IPS DF 19.7 (cell line): ENCODE data around the gene SH3BP5.

ENCODE experiments used
- DNase-seq: peaks from one replicate; pipeline ENCODE4 v3.0.0-alpha.2; 2013; ENCODE audit warnings: low read depth, low spot score

The SH3BP5 gene

GRCh38 chr3:15277861-15278500 is 54.4 kb downstream of the SH3BP5 start:
- no peak for DNase-seq

GRCh38 chr3:15276028-15276724 is 56.2 kb downstream of the SH3BP5 start:
- no peak for DNase-seq

GRCh38 chr3:15273227-15273626 is 59.2 kb downstream of the SH3BP5 start:
- DNase-seq: no peak

- DNase-seq: no peak
Observed at GRCh38 chr3:15272426-15273196, 59.8 kb downstream of the SH3BP5 start.

GRCh38 chr3:15271785-15272381 is 60.5 kb downstream of the SH3BP5 start:
- no peak for DNase-seq

GRCh38 chr3:15271030-15271429 is 61.4 kb downstream of the SH3BP5 start:
- no peak for DNase-seq

GRCh38 chr3:15269091-15269989 is 63.0 kb downstream of the SH3BP5 start:
- peak; percentile 17 for DNase-seq

GRCh38 chr3:15268033-15268631 is 64.3 kb downstream of the SH3BP5 start:
- peak; percentile 42 for DNase-seq

GRCh38 chr3:15267502-15267901 is 64.9 kb downstream of the SH3BP5 start:
- DNase-seq: no peak

GRCh38 chr3:15266510-15267376 is 65.6 kb downstream of the SH3BP5 start:
- DNase-seq: no peak

GRCh38 chr3:15265655-15266509 is 66.5 kb downstream of the SH3BP5 start:
- no peak for DNase-seq

- DNase-seq: no peak
Observed at GRCh38 chr3:15264486-15264885, 67.9 kb downstream of the SH3BP5 start.

GRCh38 chr3:15263926-15264325 is 68.5 kb downstream of the SH3BP5 start:
- DNase-seq: no peak

- no peak for DNase-seq
Observed at GRCh38 chr3:15263120-15263519, 69.3 kb downstream of the SH3BP5 start.

GRCh38 chr3:15262021-15262420 is 70.4 kb downstream of the SH3BP5 start:
- DNase-seq: no peak

GRCh38 chr3:15261274-15261673 is 71.1 kb downstream of the SH3BP5 start:
- no peak for DNase-seq

- DNase-seq: no peak
Observed at GRCh38 chr3:15260531-15260930, 71.9 kb downstream of the SH3BP5 start.

- no peak for DNase-seq
Observed at GRCh38 chr3:15258720-15259119, 73.7 kb downstream of the SH3BP5 start.

GRCh38 chr3:15256861-15257341 is 75.5 kb downstream of the SH3BP5 start:
- DNase-seq: no peak
